HG03439 (cell line): ENCODE data around the gene CCDC92B.

ENCODE experiments used
- ATAC-seq: cut with Tn5 transposase; IDR thresholded peaks from one replicate; pipeline ENCODE4 v1.9.1; 2021; ENCODE audit warnings: mild to moderate bottlenecking, moderate library complexity; ENCODE audit not compliant: unreplicated experiment

The CCDC92B gene

DNA sequence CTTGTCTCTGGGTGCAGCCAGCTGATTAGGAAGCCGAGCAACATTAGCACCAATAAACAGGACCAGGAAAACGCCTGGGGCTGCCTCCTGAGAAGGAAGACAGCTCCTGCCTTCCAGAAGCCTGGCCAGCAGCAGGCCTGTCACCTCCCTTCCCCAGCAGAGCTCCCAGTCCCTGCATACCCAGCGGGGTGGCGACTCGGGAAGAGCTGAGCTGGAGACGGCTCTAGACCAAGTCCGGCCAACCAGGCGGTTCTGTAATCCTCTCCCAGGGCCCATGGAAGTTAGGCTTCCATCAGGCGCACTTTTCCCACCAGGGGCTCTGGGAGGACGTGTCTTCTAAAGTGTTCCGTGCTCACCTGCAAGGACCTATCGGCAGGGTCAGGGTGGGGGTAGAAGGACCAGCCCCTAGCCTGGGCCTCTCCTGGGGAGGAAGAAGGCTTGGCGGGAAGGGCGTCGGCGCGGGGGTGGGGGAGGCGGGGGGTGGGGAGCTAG is 25.9 kb downstream of the CCDC92B start:
- no peak for ATAC-seq

DNA sequence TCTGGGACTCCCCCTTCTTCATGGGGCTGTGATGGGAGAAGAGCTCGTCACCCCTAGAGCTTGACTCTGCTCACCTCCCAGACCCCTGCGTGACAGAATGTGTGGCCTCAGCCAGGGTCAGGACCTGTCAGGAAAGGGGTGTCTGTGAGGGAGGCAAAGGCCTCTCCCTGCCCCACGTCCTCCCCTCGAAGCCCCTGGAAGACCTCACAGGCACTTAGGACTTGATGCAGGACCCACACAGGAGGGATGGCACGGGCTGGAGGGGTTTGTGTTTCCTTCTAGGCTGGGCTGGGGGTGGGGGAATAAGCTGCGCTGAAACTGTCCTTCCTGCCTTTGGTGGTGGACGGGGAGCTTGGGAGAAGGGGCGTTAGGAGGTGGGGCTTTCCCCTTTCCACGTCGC is 26.8 kb downstream of the CCDC92B start:
- no peak for ATAC-seq

DNA sequence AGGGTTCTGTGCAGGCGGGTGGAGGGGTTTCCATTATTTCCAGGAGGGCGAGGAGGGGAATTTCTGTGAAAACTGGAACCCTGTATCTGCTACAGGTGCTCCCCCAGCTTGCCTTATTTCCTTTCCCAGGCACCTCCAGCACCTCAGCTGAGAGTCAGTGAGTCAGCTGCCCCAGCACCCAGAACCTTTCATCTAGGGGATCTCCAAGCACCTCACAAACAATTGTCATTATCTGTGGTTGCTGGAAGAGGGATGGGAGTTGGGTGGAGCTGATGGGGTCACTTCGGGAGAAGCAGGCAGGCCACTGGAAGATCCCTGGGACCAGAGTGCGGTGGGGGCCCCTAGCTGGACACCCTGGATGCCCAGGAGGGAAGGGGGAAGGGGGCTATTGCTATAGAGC is 27.8 kb downstream of the CCDC92B start:
- ATAC-seq, result no peak

DNA sequence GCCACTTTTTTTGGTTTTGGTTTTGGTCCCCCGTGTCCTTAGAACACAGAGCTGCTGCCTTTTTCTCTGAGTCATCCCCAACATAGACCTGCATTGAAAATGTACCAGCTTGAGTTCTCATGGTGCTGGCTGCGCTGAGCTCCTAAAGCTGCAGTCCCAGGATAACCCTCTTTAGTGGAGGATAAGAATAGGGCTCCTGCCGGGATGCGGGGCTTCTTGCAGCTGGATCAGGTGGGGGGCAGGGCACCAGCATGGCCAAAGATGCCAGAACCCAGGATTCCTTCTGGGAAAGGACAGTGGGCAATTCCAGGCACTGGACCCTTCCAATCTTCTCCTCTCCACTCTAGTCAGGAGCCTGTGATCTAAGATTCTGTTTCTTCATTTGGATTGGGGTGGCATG is 29.6 kb downstream of the CCDC92B start:
- no peak for ATAC-seq

- ATAC-seq, result no peak
These were observed 31.1 kb downstream of the CCDC92B start for GRCh38 chr17:2718150-2718938.

- no peak for ATAC-seq
These were observed 32.8 kb downstream of the CCDC92B start for GRCh38 chr17:2716649-2717048.

GRCh38 chr17:2713881-2714280 is 35.6 kb downstream of the CCDC92B start:
- ATAC-seq, result no peak

DNA sequence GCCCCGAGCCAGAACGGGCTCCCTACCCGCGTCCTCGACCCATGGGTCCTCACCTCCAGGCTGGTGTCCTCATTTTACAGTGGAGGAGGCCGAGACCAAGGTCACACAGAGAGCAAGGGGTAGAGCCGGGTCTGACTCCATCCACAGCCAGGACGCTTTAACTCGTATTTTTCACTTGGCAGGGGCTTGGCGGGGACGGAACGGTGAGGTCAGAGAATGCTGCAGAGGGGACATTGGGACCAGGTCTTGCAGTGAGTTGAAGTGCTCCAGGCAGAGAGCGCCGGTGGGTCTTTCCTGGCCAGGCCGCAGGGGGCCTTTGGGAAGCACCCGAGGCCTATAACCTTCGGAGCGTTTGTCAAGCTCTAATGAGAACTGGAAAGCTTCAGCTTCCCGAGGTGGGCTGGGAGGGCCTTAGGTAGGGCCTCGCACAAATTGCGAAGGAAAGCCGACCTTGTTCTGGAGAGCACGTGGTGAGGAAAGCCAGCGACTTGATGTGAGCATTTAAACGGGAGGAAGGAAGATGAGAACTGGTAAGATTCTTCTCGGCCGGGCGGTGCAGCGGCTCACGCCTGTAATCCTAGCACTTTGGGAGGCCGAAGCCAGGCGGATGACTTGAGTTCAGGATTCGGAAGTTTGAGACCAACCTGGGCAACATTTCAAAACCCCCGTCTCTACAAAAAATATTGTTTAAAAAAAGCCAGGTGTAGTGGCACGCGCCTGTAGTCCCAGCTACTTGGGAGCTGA is 37.0 kb downstream of the CCDC92B start:
- ATAC-seq, result no peak

GRCh38 chr17:2711608-2712299 is 37.7 kb downstream of the CCDC92B start, which contains the start of gene CLUH:
Gene CLUH, minus strand, starts transcription at chr17:2711764. Its CDS starts 103 bp downstream, at chr17:2711661.
- peak; percentile 75 for ATAC-seq

DNA sequence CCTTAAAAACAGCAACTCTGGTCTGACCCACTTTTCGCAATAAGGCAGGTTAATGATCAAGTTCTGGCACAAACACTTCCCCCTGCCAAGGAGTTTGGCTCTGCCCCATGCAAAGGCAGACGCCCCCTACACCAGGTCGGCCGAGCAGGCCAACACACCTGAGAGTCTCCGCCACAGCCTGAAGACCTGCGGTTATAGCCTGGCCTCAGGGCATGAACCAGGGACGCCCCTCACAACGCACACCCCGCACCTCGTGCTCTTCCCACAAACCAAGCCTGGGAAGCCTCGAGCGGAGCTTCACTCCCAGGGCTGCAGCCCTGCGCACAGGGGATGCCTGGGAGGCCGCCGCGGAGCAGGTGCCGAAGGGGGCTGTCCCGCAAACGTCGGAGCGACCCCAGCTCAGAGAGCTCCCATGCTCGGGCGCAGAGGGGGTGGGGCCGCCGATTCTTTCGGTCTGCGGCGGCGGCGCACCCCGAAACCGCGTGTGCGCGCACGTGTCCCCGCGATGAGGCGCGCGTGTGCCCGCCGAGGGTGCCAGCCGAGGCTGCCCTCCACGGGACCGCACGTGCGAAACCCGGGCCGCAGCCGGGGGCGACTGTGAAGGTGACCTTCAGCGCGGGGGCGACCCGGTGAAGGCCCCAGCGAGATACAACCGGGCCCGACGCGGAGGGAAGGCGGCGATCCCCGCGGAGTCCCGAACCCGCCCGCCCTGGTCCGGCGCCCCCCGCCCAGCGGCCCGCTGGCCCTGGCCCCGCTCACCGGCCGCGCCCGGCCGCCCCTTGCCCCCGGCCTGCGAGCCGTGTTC is 38.4 kb downstream of the CCDC92B start:
- ATAC-seq, result peak; percentile 27

DNA sequence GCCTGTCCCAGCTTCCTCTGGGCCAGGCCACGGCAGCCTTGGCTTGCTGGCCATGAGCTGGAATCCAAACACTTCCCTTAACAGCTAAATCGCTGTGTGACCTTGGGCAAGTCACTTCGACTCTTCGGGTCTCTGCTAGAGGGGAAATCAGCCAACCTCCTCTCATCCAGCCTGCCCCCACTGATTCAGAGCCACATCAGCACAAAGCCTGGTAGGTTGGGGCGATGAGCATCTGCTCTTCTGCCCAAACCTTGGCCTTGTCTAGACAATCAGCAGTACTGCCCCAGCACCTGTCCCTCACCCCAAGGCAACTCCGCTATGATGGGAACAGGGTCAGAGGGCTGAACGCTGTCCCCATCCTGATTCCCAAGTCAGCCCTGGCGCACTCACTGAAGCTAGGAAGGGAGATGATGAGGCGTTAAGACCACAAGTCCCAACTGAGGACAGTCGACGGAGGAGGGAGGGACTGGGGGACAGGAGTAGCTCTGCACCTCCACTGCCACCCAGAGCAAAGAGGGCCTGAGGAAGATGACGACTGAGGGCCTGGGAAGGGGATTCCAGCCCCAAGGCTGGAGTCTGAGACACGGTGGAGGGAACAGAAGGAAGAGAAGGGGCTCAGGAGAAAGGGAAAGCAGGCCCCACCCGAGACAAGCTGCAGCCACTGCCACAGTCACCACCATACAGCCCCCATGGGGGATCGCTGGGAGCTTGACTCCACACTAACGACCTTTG is 39.2 kb downstream of the CCDC92B start:
- no peak for ATAC-seq

DNA sequence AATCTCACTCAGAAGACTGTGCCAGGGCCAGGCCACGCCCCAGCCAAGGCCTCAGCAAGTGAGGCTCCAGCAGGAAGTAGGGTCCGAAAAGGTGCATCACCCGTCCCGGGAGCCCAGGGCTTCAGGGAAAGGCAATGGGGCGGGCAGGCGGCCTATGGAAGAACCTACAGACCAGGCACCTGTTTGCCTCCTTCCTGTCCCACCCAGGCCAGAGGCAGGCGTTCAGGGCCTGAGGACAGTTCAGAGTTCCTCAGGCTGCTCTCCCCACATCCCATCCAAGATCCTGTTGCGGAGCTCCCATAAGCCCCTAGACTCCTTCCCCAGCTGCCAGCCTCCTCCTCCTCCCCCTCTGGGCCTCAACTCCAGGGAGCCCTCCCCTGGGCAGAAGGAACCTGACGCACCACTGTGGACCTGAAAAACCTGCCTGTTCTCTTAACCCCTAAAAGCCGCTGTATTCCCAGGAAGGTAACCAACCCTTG is 40.2 kb downstream of the CCDC92B start:
- ATAC-seq, result no peak

DNA sequence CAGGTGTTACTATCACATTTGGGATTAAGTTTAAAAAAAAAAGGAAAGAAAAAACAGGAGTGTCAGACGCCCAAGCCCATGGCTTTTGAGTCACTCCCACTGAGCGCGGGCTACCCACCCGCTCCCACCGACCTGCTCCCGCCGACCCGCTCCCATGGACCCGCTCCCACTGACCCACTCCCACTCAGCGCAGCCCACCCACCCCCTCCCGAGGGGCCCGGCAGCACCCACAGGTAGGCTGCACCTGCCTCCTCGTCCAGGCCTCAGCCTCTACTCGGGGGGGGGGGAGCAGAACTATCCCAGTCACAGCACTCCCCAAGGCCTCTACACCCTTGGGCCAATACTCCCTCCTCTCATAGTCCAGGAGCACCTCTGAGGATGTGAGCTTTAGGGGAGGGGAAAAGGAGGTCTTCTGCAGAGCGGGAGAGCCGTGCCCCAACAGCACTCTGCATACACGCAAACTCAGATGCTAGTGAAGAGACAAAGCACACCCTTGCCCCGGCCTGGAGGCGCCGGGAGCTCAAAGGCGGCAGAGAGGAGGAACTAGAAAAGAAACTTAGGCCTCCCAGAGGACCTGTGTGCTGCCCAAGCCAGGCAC is 40.8 kb downstream of the CCDC92B start:
- ATAC-seq, result no peak

- ATAC-seq, result no peak
These were observed 41.5 kb downstream of the CCDC92B start for GRCh38 chr17:2707721-2708584.

GRCh38 chr17:2706911-2707510 is 42.4 kb downstream of the CCDC92B start:
- ATAC-seq, result no peak

GRCh38 chr17:2705888-2706795 is 43.3 kb downstream of the CCDC92B start:
- ATAC-seq, result no peak

- ATAC-seq, result no peak
These were observed 44.2 kb downstream of the CCDC92B start for GRCh38 chr17:2705263-2705662.
